CD14-positive monocyte (primary cell): ENCODE data around the gene FRAS1. TPM values are rescaled to one million over a fixed set of nuclear protein-coding genes. Genes with fewer than 3 reads are reported as not detected.

ENCODE experiments used
- DNase-seq, 3 donors: peaks; one replicate each; pipeline ENCODE4 v3.0.0-alpha.2; 2011 to 2022
- H2AFZ ChIP-seq: 2 replicates; pipeline ENCODE4 v1.6.0; 2012; ENCODE audit warnings: mild to moderate bottlenecking, low read depth, low read length, inconsistent platforms; ENCODE audit not compliant: insufficient read depth, poor library complexity, severe bottlenecking
- H3K27ac ChIP-seq, 2 donors: 1 replicate in 1 of 2; 2 replicates in 1 of 2; pipeline ENCODE4 v1.5.1; 2012 to 2013; ENCODE audit warnings: low read length in 2 of 2, control low read depth in 1 of 2, inconsistent platforms in 1 of 2, low read depth in 1 of 2, mild to moderate bottlenecking in 1 of 2
- H3K27me3 ChIP-seq, 2 donors: one replicate each; pipeline versions ENCODE4 v1.6.0 to v1.6.1; 2011 to 2013; ENCODE audit warnings: low read length in 2 of 2; ENCODE audit not compliant: control insufficient read depth in 2 of 2, insufficient read depth in 2 of 2
- H3K36me3 ChIP-seq, 2 donors: replicated peaks in 1 of 2; 1 replicate in 1 of 2; 2 replicates in 1 of 2; pipeline versions ENCODE4 v1.5.1 to v1.6.1; 2012 to 2013; ENCODE audit warnings: low read length in 2 of 2, control low read depth in 1 of 2, inconsistent platforms in 1 of 2, mild to moderate bottlenecking in 1 of 2; ENCODE audit not compliant: insufficient read depth in 2 of 2, control insufficient read depth in 1 of 2
- H3K4me1 ChIP-seq, 2 donors: 1 replicate in 1 of 2; 2 replicates in 1 of 2; pipeline versions ENCODE4 v1.5.1 to v1.6.1; 2012 to 2013; ENCODE audit warnings: low read length in 2 of 2, control low read depth in 1 of 2, inconsistent platforms in 1 of 2, mild to moderate bottlenecking in 1 of 2, moderate library complexity in 1 of 2; ENCODE audit not compliant: insufficient read depth in 2 of 2, control insufficient read depth in 1 of 2
- H3K4me2 ChIP-seq: replicated peaks from 2 replicates; pipeline ENCODE3; 2012; ENCODE audit warnings: low read length, moderate library complexity, mild to moderate bottlenecking; ENCODE audit not compliant: poor library complexity, severe bottlenecking; ENCODE audit errors: extremely low read depth
- H3K4me3 ChIP-seq, 3 experiments: fragments of 200-600 bp in 1 of 3; sonication (generic) in 1 of 3; replicated peaks in 1 of 3; 1 replicate in 2 of 3; 2 replicates in 1 of 3; pipeline ENCODE4 v1.5.1; 2011 to 2013; ENCODE audit warnings: low read length in 3 of 3, mild to moderate bottlenecking in 3 of 3, control low read depth in 2 of 3, low read depth in 2 of 3, inconsistent platforms in 1 of 3, moderate library complexity in 1 of 3
- H3K79me2 ChIP-seq: 2 replicates; pipeline ENCODE4 v1.6.0; 2012; ENCODE audit warnings: mild to moderate bottlenecking, control low read depth, inconsistent platforms, low read length, moderate library complexity; ENCODE audit not compliant: insufficient read depth
- H3K9ac ChIP-seq: 2 replicates; pipeline ENCODE4 v1.6.0; 2017; ENCODE audit warnings: low read length, mild to moderate bottlenecking; ENCODE audit not compliant: insufficient read depth, poor library complexity, severe bottlenecking
- H3K9me3 ChIP-seq, 2 donors: replicated peaks in 1 of 2; 1 replicate in 1 of 2; 2 replicates in 1 of 2; pipeline versions ENCODE4 v1.5.1 to v1.6.1; 2012 to 2013; ENCODE audit warnings: low read length in 2 of 2, control low read depth in 1 of 2; ENCODE audit not compliant: control insufficient read depth in 1 of 2, insufficient read depth in 1 of 2
- H4K20me1 ChIP-seq: 2 replicates; pipeline ENCODE4 v1.6.0; 2012; ENCODE audit warnings: mild to moderate bottlenecking, low read length, control low read depth, moderate library complexity; ENCODE audit not compliant: insufficient read depth
- H3K27ac Mint-ChIP-seq, 7 donors: one replicate each; pipeline ENCODE4 v1.8.0; 2020; ENCODE audit warnings: mild to moderate bottlenecking in 7 of 7, mixed read lengths in 7 of 7, moderate library complexity in 6 of 7, inconsistent platforms in 2 of 7
- H3K27me3 Mint-ChIP-seq, 3 donors: one replicate each; pipeline ENCODE4 v1.8.0; 2021 to 2022; ENCODE audit warnings: low read depth in 3 of 3, mild to moderate bottlenecking in 3 of 3, mixed read lengths in 3 of 3, moderate library complexity in 3 of 3, inconsistent platforms in 1 of 3
- H3K36me3 Mint-ChIP-seq, 2 donors: one replicate each; pipeline ENCODE4 v1.8.0; 2020; ENCODE audit warnings: mixed read lengths in 2 of 2, inconsistent platforms in 1 of 2, mild to moderate bottlenecking in 1 of 2
- H3K4me1 Mint-ChIP-seq: one replicate; pipeline ENCODE4 v1.8.0; 2020; ENCODE audit warnings: mild to moderate bottlenecking, mixed read lengths
- H3K4me3 Mint-ChIP-seq, 2 donors: one replicate each; pipeline ENCODE4 v1.8.0; 2020; ENCODE audit warnings: mild to moderate bottlenecking in 2 of 2, mixed read lengths in 2 of 2, moderate library complexity in 1 of 2
- H3K9me3 Mint-ChIP-seq, 7 donors: one replicate each; pipeline ENCODE4 v1.8.0; 2020 to 2022; ENCODE audit warnings: mixed read lengths in 7 of 7, mild to moderate bottlenecking in 6 of 7, moderate library complexity in 6 of 7, inconsistent platforms in 2 of 7
- WGBS: methylation state at CpG from one replicate; pipeline ENCODE4 v1.1.5; 2013; ENCODE audit warnings: missing lambda C conversion rate; ENCODE audit not compliant: insufficient coverage; 5-methylcytosine and 5-hydroxymethylcytosine counted together
- intact Hi-C, 2 donors: fragments of 100-400 bp; cut with micrococcal nuclease; formaldehyde crosslinking; loops; one replicate each; pipeline versions ENCODE4 v1.15.0 to v1.15.1; 2023
- polyA plus RNA-seq, 3 donors: library from polyadenylated mRNA; depleted of rRNA in 1 of 3; unstranded in 2 of 3; stranded (reverse) in 1 of 3; fragments of 300-500 nt in 2 of 3; fragments of >200 nt in 1 of 3; fragmentation: Illumina TruSeq in 2 of 3; gene quantifications; 1 replicate in 2 of 3; 2 replicates in 1 of 3; pipeline ENCODE4 v1.2.3, GENCODE V29; 2012 to 2021
- TF ChIP-seq, protein P1 (sequence below): fragments of 200-600 bp; IDR thresholded peaks from one replicate; pipeline ENCODE4 v1.8.0; 2022; ENCODE audit warnings: antibody characterized with exemption, mild to moderate bottlenecking

The FRAS1 gene
- polyA plus RNA-seq, 3 donors: not detected

DNA sequence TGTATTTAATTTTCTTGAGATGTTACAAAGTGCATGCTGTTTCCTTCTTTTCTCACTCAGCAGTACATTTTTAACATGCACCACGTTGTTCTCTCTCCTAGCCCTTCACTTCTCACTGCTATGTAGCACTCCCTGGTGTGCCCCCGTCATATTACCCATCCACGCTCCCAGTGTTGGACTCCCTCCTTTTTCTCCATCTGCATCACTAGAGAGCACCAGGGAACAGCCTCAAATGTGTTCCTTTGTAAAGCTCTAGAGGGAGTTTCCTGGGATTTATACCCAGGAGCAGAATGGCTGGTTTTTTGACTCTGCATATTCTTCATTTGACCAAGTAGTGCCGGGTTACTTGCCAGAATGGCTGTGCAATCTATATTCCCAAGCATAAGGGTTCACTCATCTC, 254.2 kb downstream of the FRAS1 start:
- TF ChIP-seq, protein P1, sequence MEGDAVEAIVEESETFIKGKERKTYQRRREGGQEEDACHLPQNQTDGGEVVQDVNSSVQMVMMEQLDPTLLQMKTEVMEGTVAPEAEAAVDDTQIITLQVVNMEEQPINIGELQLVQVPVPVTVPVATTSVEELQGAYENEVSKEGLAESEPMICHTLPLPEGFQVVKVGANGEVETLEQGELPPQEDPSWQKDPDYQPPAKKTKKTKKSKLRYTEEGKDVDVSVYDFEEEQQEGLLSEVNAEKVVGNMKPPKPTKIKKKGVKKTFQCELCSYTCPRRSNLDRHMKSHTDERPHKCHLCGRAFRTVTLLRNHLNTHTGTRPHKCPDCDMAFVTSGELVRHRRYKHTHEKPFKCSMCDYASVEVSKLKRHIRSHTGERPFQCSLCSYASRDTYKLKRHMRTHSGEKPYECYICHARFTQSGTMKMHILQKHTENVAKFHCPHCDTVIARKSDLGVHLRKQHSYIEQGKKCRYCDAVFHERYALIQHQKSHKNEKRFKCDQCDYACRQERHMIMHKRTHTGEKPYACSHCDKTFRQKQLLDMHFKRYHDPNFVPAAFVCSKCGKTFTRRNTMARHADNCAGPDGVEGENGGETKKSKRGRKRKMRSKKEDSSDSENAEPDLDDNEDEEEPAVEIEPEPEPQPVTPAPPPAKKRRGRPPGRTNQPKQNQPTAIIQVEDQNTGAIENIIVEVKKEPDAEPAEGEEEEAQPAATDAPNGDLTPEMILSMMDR: no peak
- Histone ChIP-seq H2AFZ (no peak overlapping the region), H4K20me1 (no peaks in the 10 kb centered on the region), H3K4me1 (no peaks in the 10 kb centered on the region), H3K27ac (no peak overlapping the region), H3K9ac (no peak overlapping the region), H3K36me3 (no peaks in the 10 kb centered on the region), H3K27me3 (peaks cover 0 to 5% of the 10 kb centered on the region in 2 donors), H3K79me2 (no peaks in the 10 kb centered on the region), H3K4me2 (no peak overlapping the region), H3K4me3 (no peak overlapping the region), H3K9me3 (peaks cover 0 to 4% of the 10 kb centered on the region in 2 donors)
- Mint-ChIP-seq H3K4me1 (no peaks in the 10 kb centered on the region), H3K36me3 (no peaks in the 10 kb centered on the region), H3K9me3 (peaks cover 0 to 12% (median 8%) of the 10 kb centered on the region in 7 donors), H3K27ac (no peak overlapping the region), H3K27me3 (peaks cover 0 to 6% (median 3%) of the 10 kb centered on the region in 3 donors), H3K4me3 (no peak overlapping the region)
- no peak for DNase-seq
- WGBS: 62% methylated on average over 3 of the region's 4 CpGs
- intact Hi-C loops: no loop called here

DNA sequence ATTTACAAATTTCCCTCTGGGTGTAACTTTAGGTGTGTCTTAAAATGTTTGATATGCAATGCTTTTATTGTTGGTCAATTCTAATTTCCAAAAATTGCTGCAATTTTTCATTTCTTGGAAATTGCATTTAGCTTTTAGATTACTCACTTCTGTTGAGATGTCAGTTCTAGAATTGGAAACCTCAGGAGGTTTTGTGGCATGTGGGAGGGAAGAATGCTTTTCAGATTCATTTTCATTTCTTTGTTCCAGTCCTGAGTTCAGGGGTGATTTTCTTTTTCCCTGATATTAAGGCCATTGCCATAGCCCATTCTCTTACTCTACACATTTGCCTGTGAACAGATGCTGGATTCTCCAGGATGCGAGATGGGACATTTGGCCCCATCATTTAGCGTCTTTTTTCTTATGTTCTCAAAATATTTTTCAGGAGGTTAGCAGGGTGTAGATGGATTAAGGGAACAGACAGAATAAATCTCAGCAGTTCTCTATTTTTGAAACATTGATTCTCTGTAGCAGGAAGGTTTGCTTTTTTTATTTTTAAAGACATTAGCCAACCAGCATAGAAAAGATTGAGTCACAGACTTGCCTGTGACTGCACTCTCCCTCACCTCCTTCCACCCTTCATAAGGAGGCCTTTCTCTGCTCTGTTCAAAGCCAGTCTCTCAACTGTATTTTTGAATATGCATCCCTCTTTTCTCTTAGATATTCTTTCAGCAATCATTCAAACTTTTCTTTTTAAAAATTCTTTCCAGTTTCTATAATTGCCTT, 256.0 kb downstream of the FRAS1 start:
- no peak overlapping the region for H3K27ac Mint-ChIP-seq
- peaks cover 0 to 5% of the 10 kb centered on the region in 2 donors for H3K27me3 ChIP-seq
- H4K20me1 ChIP-seq: no peaks in the 10 kb centered on the region
- WGBS: no CpG with 5 or more reads among the region's 2 CpGs
- no peaks in the 10 kb centered on the region for H3K9me3 ChIP-seq
- no peaks in the 10 kb centered on the region for H3K4me1 Mint-ChIP-seq
- peaks cover 0 to 5% (median 0%) of the 10 kb centered on the region in 7 donors for H3K9me3 Mint-ChIP-seq
- no peaks in the 10 kb centered on the region for H3K36me3 ChIP-seq
- peaks cover 0 to 8% (median 5%) of the 10 kb centered on the region in 3 donors for H3K27me3 Mint-ChIP-seq
- intact Hi-C loops: no loop called here
- H3K79me2 ChIP-seq: no peaks in the 10 kb centered on the region
- TF ChIP-seq, protein P1: no peak
- H3K27ac ChIP-seq: no peak overlapping the region
- no peak overlapping the region for H3K4me2 ChIP-seq
- no peak overlapping the region for H3K9ac ChIP-seq
- no peak for DNase-seq
- H3K4me3 Mint-ChIP-seq: no peak overlapping the region
- no peaks in the 10 kb centered on the region for H3K4me1 ChIP-seq
- no peak overlapping the region for H3K4me3 ChIP-seq
- no peak overlapping the region for H2AFZ ChIP-seq
- no peaks in the 10 kb centered on the region for H3K36me3 Mint-ChIP-seq
